HG03565 (cell line): ENCODE results near the gene DYNLT2B.
"Not testable (repeated sequence)": the region's sequence is repeated elsewhere in the genome, so short reads cannot be mapped to it uniquely, and the experiment has no call there.

Experiments used
- ATAC-seq: cut with Tn5 transposase; IDR thresholded peaks from one replicate; pipeline ENCODE4 v1.9.1; 2021; ENCODE audit warnings: mild to moderate bottlenecking, moderate library complexity; ENCODE audit not compliant: unreplicated experiment

Gene DYNLT2B

GRCh38 chr3:196327405-196327804 is 9.4 kb upstream of the DYNLT2B start:
- ATAC-seq = no peak

GRCh38 chr3:196326936-196327335 is 8.9 kb upstream of the DYNLT2B start:
- ATAC-seq = no peak

- ATAC-seq = no peak
Measured at GRCh38 chr3:196323691-196324090, 5.7 kb upstream of the DYNLT2B start.

GRCh38 chr3:196323016-196323415 is 5.0 kb upstream of the DYNLT2B start:
- no peak for ATAC-seq

GRCh38 chr3:196321162-196321561 is 3.1 kb upstream of the DYNLT2B start:
- no peak for ATAC-seq

GRCh38 chr3:196320137-196320536 is 2.1 kb upstream of the DYNLT2B start:
- no peak for ATAC-seq

- not testable (repeated sequence) for ATAC-seq
Measured at GRCh38 chr3:196316799-196317686, 997 bp downstream of the DYNLT2B start.

GRCh38 chr3:196315821-196316220 is 2.2 kb downstream of the DYNLT2B start:
- no peak for ATAC-seq

GRCh38 chr3:196314597-196314996 is 3.4 kb downstream of the DYNLT2B start:
- no peak for ATAC-seq

GRCh38 chr3:196314086-196314485 is 4.0 kb downstream of the DYNLT2B start:
- not testable (repeated sequence) for ATAC-seq

GRCh38 chr3:196302960-196303359 is 15.1 kb downstream of the DYNLT2B start:
- not testable (repeated sequence) for ATAC-seq

GRCh38 chr3:196302551-196302950 is 15.5 kb downstream of the DYNLT2B start:
- ATAC-seq = not testable (repeated sequence)

- no peak for ATAC-seq
Measured at GRCh38 chr3:196298521-196298920, 19.5 kb downstream of the DYNLT2B start.

- ATAC-seq = no peak
Measured at GRCh38 chr3:196292286-196292923, 25.6 kb downstream of the DYNLT2B start.

GRCh38 chr3:196288141-196288460 is 29.9 kb downstream of the DYNLT2B start:
- no peak for ATAC-seq

- ATAC-seq = peak; percentile 69
Measured at GRCh38 chr3:196287440-196288140, 30.4 kb downstream of the DYNLT2B start, which contains the start of gene PCYT1A. PCYT1A (minus strand) TSS chr3:196287726; CDS start chr3:196270531, 17,195 bp downstream.

GRCh38 chr3:196287090-196287439 is 31.0 kb downstream of the DYNLT2B start:
- ATAC-seq = no peak

- no peak for ATAC-seq
Measured at GRCh38 chr3:196284396-196284795, 33.6 kb downstream of the DYNLT2B start.

GRCh38 chr3:196281962-196282361 is 36.1 kb downstream of the DYNLT2B start:
- ATAC-seq = no peak

- ATAC-seq = peak; percentile 51
Measured at GRCh38 chr3:196280689-196281440, 37.2 kb downstream of the DYNLT2B start.

GRCh38 chr3:196275126-196275525 is 42.9 kb downstream of the DYNLT2B start:
- no peak for ATAC-seq
